ENCODE measurements around the gene SDR42E2.

DNA sequence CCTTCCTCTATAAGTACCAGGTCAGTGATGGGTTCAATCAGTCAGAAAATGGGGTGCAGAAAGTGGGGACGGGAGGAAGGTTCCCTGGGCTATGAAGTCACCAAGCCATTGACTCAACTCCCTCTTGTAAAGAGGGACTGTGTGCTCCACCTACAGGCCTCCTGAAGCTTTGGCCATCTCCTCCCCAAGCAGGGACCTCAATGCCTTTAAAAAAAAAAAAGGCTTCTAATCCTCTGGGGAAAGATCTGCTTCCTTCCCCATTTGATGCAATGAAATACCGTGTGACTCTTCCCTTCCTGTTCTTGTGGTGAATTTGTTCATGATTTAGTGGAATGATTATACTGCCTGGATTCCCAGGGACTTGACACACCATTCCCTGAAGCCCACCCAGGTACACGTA lies 39.2 kb upstream of the SDR42E2 start:
- TF ChIP-seq, protein P1, sequence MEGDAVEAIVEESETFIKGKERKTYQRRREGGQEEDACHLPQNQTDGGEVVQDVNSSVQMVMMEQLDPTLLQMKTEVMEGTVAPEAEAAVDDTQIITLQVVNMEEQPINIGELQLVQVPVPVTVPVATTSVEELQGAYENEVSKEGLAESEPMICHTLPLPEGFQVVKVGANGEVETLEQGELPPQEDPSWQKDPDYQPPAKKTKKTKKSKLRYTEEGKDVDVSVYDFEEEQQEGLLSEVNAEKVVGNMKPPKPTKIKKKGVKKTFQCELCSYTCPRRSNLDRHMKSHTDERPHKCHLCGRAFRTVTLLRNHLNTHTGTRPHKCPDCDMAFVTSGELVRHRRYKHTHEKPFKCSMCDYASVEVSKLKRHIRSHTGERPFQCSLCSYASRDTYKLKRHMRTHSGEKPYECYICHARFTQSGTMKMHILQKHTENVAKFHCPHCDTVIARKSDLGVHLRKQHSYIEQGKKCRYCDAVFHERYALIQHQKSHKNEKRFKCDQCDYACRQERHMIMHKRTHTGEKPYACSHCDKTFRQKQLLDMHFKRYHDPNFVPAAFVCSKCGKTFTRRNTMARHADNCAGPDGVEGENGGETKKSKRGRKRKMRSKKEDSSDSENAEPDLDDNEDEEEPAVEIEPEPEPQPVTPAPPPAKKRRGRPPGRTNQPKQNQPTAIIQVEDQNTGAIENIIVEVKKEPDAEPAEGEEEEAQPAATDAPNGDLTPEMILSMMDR (IDR thresholded peaks at IDR 0.05): no peak
- TF ChIP-seq, protein P2, sequence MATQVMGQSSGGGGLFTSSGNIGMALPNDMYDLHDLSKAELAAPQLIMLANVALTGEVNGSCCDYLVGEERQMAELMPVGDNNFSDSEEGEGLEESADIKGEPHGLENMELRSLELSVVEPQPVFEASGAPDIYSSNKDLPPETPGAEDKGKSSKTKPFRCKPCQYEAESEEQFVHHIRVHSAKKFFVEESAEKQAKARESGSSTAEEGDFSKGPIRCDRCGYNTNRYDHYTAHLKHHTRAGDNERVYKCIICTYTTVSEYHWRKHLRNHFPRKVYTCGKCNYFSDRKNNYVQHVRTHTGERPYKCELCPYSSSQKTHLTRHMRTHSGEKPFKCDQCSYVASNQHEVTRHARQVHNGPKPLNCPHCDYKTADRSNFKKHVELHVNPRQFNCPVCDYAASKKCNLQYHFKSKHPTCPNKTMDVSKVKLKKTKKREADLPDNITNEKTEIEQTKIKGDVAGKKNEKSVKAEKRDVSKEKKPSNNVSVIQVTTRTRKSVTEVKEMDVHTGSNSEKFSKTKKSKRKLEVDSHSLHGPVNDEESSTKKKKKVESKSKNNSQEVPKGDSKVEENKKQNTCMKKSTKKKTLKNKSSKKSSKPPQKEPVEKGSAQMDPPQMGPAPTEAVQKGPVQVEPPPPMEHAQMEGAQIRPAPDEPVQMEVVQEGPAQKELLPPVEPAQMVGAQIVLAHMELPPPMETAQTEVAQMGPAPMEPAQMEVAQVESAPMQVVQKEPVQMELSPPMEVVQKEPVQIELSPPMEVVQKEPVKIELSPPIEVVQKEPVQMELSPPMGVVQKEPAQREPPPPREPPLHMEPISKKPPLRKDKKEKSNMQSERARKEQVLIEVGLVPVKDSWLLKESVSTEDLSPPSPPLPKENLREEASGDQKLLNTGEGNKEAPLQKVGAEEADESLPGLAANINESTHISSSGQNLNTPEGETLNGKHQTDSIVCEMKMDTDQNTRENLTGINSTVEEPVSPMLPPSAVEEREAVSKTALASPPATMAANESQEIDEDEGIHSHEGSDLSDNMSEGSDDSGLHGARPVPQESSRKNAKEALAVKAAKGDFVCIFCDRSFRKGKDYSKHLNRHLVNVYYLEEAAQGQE (IDR thresholded peaks at IDR 0.05; ENCODE audit: low read depth, low read length): no peak
- no peak for TF ChIP-seq YY1 (IDR thresholded peaks at IDR 0.05; ENCODE audit: low read depth)
- TF ChIP-seq NRF1 (IDR thresholded peaks at IDR 0.05; ENCODE audit: low read depth, low read length): no peak
- TF ChIP-seq TCF12 (IDR thresholded peaks at IDR 0.05): no peak
- no peak for TF ChIP-seq RCOR1 (IDR thresholded peaks at IDR 0.05; ENCODE audit: low read length)
- no peak for TF ChIP-seq MXI1 (IDR thresholded peaks at IDR 0.05; ENCODE audit: low read depth, low read length)
- TF ChIP-seq RAD21 (IDR thresholded peaks at IDR 0.05; ENCODE audit: low read length): no peak

Measured in SK-N-SH (cell line).